Measurements from ENCODE around the gene KLK4. TPM values are rescaled to one million over a fixed set of nuclear protein-coding genes. Genes with fewer than 3 reads are reported as not detected.

KLK4 gene
- total and polyA plus RNA-seq, 10 of the 15 experiments (the other 5 are each of a cell fraction or from before 2014, with no cell fraction given), result 0.06 to 0.31 TPM; not detected in 8

GRCh38 chr19:50921426-50922316 lies 10.5 kb upstream of the KLK4 start (continued):
- TF ChIP-seq JUNB (IDR thresholded peaks at IDR 0.05) (no peak), JUND (IDR thresholded peaks at IDR 0.05; ENCODE audit: low read depth, low read length) (no peak), TCF12 (IDR thresholded peaks at IDR 0.05; ENCODE audit: low read depth, low read length) (no peak), ZBTB33 (IDR thresholded peaks at IDR 0.05) (no peak), RAD21 (IDR thresholded peaks at IDR 0.05; ENCODE audit: insufficient read depth, low read depth, low read length) (no peak), FOS (IDR thresholded peaks at IDR 0.05; ENCODE audit: borderline replicate concordance, extremely low read depth, insufficient read length) (no peak), STAT3 (IDR thresholded peaks at IDR 0.05; ENCODE audit: low read depth, low read length) (no peak), MEF2B (IDR thresholded peaks at IDR 0.05; ENCODE audit: partially characterized antibody, poor library complexity, severe bottlenecking) (no peak), E4F1 (IDR thresholded peaks at IDR 0.05; ENCODE audit: borderline replicate concordance, partially characterized antibody) (no peak), ATF7 (IDR thresholded peaks at IDR 0.05; ENCODE audit: low read depth) (0 out of 2 replicates have a peak, but pooled peaks have one; percentile 31), GATAD2B (conservative IDR thresholded peaks at IDR 0.05; ENCODE audit: low read depth) (no peak), RCOR1 (conservative IDR thresholded peaks at IDR 0.05; ENCODE audit: low read depth, low read length) (no peak), RELB (IDR thresholded peaks at IDR 0.05; ENCODE audit: low read depth) (no peak), POLR2A (IDR thresholded peaks at IDR 0.05; ENCODE audit: low read depth, low read length) (no peak), E2F4 (IDR thresholded peaks at IDR 0.05; ENCODE audit: low read depth, low read length) (no peak), SPI1 (IDR thresholded peaks at IDR 0.05; ENCODE audit: borderline replicate concordance, insufficient read depth, low read depth, low read length) (no peak), EZH2 (IDR thresholded peaks at IDR 0.05; ENCODE audit: borderline replicate concordance, control insufficient read depth, low read depth, low read length) (no peak)

Data from GM12878 (cell line).